ENCODE data around the gene HLA-DOB.

HLA-DOB gene

GRCh38 chr6:32843331-32843978, 26.7 kb upstream of the HLA-DOB start:
- DNase-seq (ENCODE audit: low spot score), result no peak

DNA sequence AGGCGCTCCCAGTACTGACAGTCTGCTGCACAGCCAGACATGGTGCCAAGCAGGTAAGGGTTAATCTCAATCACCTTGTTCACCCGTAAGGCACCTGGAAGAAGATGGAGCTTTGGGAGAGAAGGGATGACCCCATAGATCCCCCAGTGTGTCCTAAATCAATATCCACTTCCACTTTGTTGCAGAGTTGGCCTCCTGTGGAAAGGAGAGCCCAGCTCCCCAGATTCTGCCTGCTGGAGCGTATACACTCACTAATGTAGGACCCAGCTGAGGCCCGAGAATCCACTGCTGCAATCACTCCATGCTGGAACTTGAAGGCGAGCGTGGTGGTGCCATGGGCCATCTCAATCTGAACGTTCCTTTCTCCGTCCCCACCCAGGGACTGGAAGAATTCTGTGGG, 25.9 kb upstream of the HLA-DOB start:
- no peak for DNase-seq (ENCODE audit: low spot score)

DNA sequence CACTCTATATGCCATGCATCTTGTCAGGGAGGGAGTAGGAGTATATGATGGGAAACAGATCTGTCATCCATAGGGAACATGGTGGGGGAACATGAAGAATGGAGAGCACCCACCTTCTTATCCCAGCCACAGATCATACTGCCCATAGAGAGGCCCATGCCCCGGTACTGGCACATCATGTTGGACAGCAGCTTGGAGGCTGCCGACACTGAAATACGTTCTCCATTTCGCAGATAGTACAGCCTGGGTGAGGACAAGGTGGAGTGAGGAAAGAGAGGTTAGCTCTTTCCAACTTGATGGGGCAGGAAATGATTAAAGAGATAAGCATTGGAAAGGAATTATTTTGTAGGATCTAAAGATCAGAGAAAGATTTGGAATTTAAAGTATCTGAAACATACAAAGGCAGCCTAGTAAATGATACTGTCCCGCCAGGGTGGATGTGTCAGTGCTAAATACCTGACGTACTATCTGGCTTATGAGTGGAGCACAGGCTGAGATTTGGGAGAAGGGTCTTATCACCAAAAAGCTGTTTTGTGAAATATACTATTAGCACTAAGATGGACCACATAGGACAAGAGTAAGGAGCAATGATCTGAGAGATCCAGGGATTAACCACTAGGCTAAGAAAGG, 25.3 kb upstream of the HLA-DOB start:
- DNase-seq (ENCODE audit: low spot score), result no peak

GRCh38 chr6:32840604-32841246, 23.9 kb upstream of the HLA-DOB start:
- no peak for DNase-seq (ENCODE audit: low spot score)

GRCh38 chr6:32839356-32839755, 22.6 kb upstream of the HLA-DOB start:
- no peak for DNase-seq (ENCODE audit: low spot score)

GRCh38 chr6:32838114-32838958, 21.5 kb upstream of the HLA-DOB start, which contains the start of gene TAP2:
TAP2 (minus strand) TSS chr6:32838739; CDS start chr6:32838233, 506 bp downstream.
- peak; percentile 90 for DNase-seq (ENCODE audit: low spot score)

GRCh38 chr6:32837651-32838113, 20.9 kb upstream of the HLA-DOB start:
- DNase-seq (ENCODE audit: low spot score), result peak; percentile 15

DNA sequence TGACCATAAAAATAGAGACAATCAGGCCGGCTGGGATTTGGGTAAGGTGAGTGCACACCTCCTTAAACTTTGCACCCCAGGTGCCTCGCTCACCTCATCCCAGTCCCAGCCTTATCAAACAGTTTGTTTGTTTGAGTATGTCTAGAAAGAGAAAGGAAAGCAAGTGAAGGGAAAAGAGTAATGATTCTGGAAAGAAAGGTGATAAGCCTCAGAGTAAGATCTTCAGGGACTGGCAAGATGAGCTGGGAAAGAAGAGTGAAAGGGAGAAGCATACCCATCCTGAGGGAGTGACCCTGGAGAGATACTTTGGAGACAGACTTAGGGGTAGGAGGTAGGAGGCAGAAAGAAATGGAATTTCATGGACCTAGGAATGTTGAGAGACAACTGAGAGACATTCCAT, 20.1 kb upstream of the HLA-DOB start:
- no peak for DNase-seq (ENCODE audit: low spot score)

GRCh38 chr6:32835167-32835893, 18.5 kb upstream of the HLA-DOB start:
- DNase-seq (ENCODE audit: low spot score), result no peak

- DNase-seq (ENCODE audit: low spot score), result no peak
Observed at GRCh38 chr6:32833664-32834063, 16.9 kb upstream of the HLA-DOB start.

GRCh38 chr6:32832535-32832934, 15.7 kb upstream of the HLA-DOB start:
- no peak for DNase-seq (ENCODE audit: low spot score)

GRCh38 chr6:32830936-32831335, 14.1 kb upstream of the HLA-DOB start:
- DNase-seq (ENCODE audit: low spot score), result no peak

DNA sequence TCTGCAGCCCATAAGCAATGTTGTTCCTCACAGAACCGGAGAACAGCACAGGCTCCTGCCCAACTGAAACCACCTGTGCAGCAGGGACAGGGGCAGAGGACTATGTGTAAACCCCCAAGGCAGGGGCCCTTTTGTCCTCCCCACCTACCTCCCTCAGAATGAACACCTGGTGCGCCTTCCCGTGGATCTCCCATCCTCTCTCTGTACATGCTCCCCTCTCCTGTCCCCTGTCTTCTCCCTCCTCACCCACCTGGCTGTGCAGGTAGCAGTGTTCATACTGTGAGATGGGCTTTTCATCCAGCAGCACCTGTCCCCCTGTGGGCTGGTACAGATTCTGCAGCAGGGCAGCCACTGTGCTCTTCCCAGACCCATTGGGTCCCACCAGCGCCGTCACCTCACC, 13.2 kb upstream of the HLA-DOB start:
- no peak for DNase-seq (ENCODE audit: low spot score)

DNA sequence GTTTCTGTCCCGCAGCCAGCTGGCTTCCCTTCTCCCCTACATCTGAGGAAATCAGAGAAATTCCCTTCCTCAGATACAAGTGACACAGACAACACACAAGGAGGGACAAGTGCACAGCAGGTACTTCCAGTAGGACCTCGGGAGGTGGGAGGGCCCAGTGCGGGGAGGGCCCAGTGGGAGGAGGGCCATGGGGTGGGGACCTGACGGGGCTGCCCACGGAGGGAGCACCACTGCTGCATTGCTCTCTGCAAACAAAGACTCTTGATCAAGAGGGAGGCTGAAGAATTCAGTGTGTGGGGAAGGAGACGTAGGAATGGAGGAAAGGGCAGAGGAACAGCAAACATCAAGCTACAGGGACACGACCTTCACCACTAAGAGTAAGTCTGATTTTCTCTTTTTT, 12.7 kb upstream of the HLA-DOB start:
- no peak for DNase-seq (ENCODE audit: low spot score)

DNA sequence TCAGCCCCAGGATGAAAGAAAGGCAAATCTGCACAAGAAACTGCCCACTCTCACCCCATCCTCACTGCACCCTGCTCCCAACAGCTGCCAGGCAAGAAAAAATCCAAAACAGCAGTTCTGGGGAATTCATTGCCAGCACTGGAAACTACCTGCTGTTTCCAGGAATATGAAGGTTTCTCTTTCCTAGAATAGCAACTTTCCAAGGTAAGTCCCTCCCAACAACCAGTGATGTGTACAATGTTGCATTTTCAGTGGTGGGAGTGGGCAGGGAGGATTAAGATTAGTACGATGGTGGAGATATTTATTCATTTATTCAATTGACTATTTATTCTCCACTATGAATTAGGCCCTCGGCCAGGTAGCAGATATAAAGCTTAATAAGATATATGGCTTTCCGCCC, 10.2 kb upstream of the HLA-DOB start:
- no peak for DNase-seq (ENCODE audit: low spot score)

DNA sequence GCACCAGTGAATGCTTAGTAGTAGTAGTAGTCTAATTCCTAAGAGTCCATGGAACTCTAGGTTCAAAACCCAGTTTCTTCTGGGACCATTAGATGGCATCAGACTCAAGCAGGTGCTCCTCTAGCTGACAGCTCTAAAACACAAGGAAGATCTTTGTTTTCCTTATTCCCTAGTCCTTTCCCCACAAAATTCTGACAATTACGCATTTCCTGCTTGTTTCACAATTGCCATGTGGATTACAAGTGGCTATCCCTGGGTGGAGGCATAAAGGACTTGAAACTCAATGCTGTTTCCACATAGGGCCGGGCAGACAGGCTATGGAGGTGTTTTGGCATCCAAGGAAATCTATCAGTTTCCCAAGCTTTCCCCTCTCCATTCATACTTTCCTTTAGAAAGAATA, 9.2 kb upstream of the HLA-DOB start:
- DNase-seq (ENCODE audit: low spot score), result peak; percentile 44

- DNase-seq (ENCODE audit: low spot score), result no peak
Observed at GRCh38 chr6:32819729-32820128, 2.9 kb upstream of the HLA-DOB start.

GRCh38 chr6:32818867-32819266, 2.1 kb upstream of the HLA-DOB start:
- no peak for DNase-seq (ENCODE audit: low spot score)

- no peak for DNase-seq (ENCODE audit: low spot score)
Observed at GRCh38 chr6:32815996-32816395, 806 bp downstream of the HLA-DOB start.

DNA sequence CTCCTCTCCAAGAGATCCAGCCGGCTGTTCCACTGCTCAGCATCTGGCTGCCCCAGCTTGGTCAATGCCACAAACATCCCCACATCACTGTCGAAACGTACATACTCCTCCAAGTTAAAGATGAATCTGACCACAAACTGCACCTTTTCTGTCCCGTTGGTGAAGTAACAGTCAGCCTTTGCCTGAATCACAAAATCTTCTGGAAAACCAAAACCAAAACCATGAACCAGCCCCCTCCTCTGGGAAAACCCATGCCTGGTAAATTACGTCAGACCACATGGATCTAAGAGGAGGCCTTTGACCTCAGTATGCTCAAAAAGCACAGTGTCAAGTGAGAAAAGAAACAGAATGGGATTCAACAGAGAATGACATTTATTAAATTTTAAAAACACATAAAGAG, 1.7 kb downstream of the HLA-DOB start:
- DNase-seq (ENCODE audit: low spot score), result no peak

DNA sequence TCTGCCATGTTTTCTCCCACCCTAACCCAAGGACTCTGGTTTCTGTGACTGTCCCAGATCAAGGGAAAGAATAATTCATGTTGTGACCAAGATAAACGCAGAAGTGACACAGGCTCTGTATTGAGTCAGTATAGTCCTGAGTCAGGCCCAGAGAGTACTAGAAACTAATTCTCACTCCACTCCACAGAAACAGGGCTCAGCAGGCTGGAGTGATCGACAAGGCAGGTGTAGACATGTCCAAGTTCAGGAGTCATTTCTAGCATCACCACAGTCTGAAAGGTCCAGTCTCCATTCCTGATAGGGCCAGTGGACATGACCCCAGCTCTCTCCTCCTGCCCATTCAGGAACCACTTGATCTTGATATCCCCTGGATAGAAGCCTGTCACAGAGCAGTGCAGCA, 2.7 kb downstream of the HLA-DOB start:
- DNase-seq (ENCODE audit: low spot score), result no peak

GRCh38 chr6:32809171-32809570, 7.6 kb downstream of the HLA-DOB start:
- DNase-seq (ENCODE audit: low spot score), result no peak

Measured in cerebellar cortex (tissue), 1 donor.